ENCODE results near the gene RETREG3. TPM values are rescaled to one million over a fixed set of nuclear protein-coding genes. Genes with fewer than 3 reads are reported as not detected.

The RETREG3 gene
- total RNA-seq, 1 experiment from 2014 or later = 38.5 TPM

GRCh38 chr17:42536048-42536371, 73.2 kb downstream of the RETREG3 start, which contains the start of gene NAGLU:
Gene NAGLU, plus strand, starts transcription at chr17:42536241. Its CDS starts 32 bp downstream, at chr17:42536273.
- peak; percentile 63 for DNase-seq (ENCODE audit: low read depth, low spot score)
- TF ChIP-seq SP1 (IDR thresholded peaks at IDR 0.05; ENCODE audit: low read depth) (peak; percentile 61; the same call in 1 of the 2 replicates), ZFX (IDR thresholded peaks at IDR 0.05) (no peak), ELF1 (IDR thresholded peaks at IDR 0.05; ENCODE audit: borderline replicate concordance, low read depth) (no peak; the same call in 1 of the 2 replicates), POLR2AphosphoS5 (IDR thresholded peaks at IDR 0.05; ENCODE audit: low read depth, low read length) (peak; percentile 76), CEBPB (IDR thresholded peaks at IDR 0.05; ENCODE audit: low read depth) (no peak), ZNF274 (IDR thresholded peaks at IDR 0.05; ENCODE audit: low read depth, low read length) (no peak), EZH2 (IDR thresholded peaks at IDR 0.05) (no peak), EZH2phosphoT487 (IDR thresholded peaks at IDR 0.05; ENCODE audit: borderline replicate concordance) (no peak), SRF (IDR thresholded peaks at IDR 0.05; ENCODE audit: low read depth) (no peak), MAX (IDR thresholded peaks at IDR 0.05) (peak; percentile 79), YY1 (IDR thresholded peaks at IDR 0.05; ENCODE audit: extremely low read depth, insufficient replicate concordance, low read depth, low read length) (peak; percentile 25), ATF3 (IDR thresholded peaks at IDR 0.05) (no peak), SIN3A (IDR thresholded peaks at IDR 0.05; ENCODE audit: low read depth) (peak; percentile 65), EGR1 (IDR thresholded peaks at IDR 0.05; ENCODE audit: low read depth) (no peak), REST (IDR thresholded peaks at IDR 0.05; ENCODE audit: low read depth) (no peak), ZBTB33 (IDR thresholded peaks at IDR 0.05; ENCODE audit: extremely low read depth, insufficient replicate concordance, low read length) (no peak), POLR2A (IDR thresholded peaks at IDR 0.05; ENCODE audit: borderline replicate concordance, extremely low read depth, insufficient read depth, insufficient read length) (peak; percentile 31), CBX3 (IDR thresholded peaks at IDR 0.05; ENCODE audit: low read depth) (no peak), TCF7L2 (IDR thresholded peaks at IDR 0.05; ENCODE audit: borderline replicate concordance, extremely low read depth, insufficient read depth, insufficient read length) (no peak), FOSL1 (IDR thresholded peaks at IDR 0.05; ENCODE audit: low read depth) (no peak)
- TF ChIP-seq, protein P1, sequence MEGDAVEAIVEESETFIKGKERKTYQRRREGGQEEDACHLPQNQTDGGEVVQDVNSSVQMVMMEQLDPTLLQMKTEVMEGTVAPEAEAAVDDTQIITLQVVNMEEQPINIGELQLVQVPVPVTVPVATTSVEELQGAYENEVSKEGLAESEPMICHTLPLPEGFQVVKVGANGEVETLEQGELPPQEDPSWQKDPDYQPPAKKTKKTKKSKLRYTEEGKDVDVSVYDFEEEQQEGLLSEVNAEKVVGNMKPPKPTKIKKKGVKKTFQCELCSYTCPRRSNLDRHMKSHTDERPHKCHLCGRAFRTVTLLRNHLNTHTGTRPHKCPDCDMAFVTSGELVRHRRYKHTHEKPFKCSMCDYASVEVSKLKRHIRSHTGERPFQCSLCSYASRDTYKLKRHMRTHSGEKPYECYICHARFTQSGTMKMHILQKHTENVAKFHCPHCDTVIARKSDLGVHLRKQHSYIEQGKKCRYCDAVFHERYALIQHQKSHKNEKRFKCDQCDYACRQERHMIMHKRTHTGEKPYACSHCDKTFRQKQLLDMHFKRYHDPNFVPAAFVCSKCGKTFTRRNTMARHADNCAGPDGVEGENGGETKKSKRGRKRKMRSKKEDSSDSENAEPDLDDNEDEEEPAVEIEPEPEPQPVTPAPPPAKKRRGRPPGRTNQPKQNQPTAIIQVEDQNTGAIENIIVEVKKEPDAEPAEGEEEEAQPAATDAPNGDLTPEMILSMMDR (IDR thresholded peaks at IDR 0.05 in 2 of 3, conservative IDR thresholded peaks at IDR 0.05 in 1 of 3; ENCODE audit: borderline replicate concordance in 1 of 3, insufficient read depth in 1 of 3, low read depth in 2 of 3, low read length in 2 of 3) = no peak

More at GRCh38 chr17:42536048-42536371, 73.2 kb downstream of the RETREG3 start, which contains the start of gene NAGLU:
- Histone ChIP-seq H3K9me2 (ENCODE audit: insufficient read depth) (no peaks in the 10 kb centered on the region), H3K4me3 (replicated peaks in 1 of 2; ENCODE audit: low read depth in 1 of 2, low read length in 2 of 2) (peak within 1 kb of the TSS; percentile 71 to 90), H4K20me1 (ENCODE audit: insufficient read depth) (no peaks in the 10 kb centered on the region), H3K9ac (ENCODE audit: low read length) (peak within 1 kb of the TSS; percentile 84), H3K4me2 (ENCODE audit: low read length) (peak within 1 kb of the TSS; percentile 98), H3K36me3 (ENCODE audit: control insufficient read depth in 1 of 2, insufficient read depth in 2 of 2, low read length in 2 of 2) (no peaks in the 10 kb centered on the region; a peak in 1 of 4 replicates), H3K27ac (ENCODE audit: low read depth, low read length) (peak within 1 kb of the TSS; percentile 97), H2AFZ (ENCODE audit: low read depth, low read length, poor library complexity, severe bottlenecking) (peak within 1 kb of the TSS; percentile 77), H3K79me2 (ENCODE audit: insufficient read depth, low read length) (no peaks in the 10 kb centered on the region), H3K27me3 (ENCODE audit: insufficient read depth, low read length) (no peaks in the 10 kb centered on the region), H3K9me3 (ENCODE audit: control insufficient read depth in 1 of 2, insufficient read depth in 1 of 2, low read depth in 1 of 2, low read length in 2 of 2) (no peaks in the 10 kb centered on the region), H3K4me1 (ENCODE audit: control insufficient read depth in 1 of 2, insufficient read depth in 2 of 2, low read length in 2 of 2) (peaks cover 23 to 37% of the 10 kb centered on the region in 2 experiments)
- ChIA-PET RAD21 (ENCODE audit: low non-redundant PET in 1 of 2, low total read pairs in 2 of 2, uncharacterized antibody in 2 of 2, unreplicated experiment in 2 of 2) (interaction anchor here in 1 of 2 experiments (0.8 kb wide), 1 partner anchor 9 kb away, joined by 4 read pairs; no protein-coding TSS in a partner anchor), POLR2A (interaction anchor here (0.7 to 2.1 kb wide), 3 partner anchors 17 to 142 kb away, joined by 3 to 7 read pairs (median 6); partner anchors contain the start of gene CAVIN1), CTCF (interaction anchor here (0.6 to 1.6 kb wide), 7 partner anchors 9 to 840 kb away, joined by 3 to 8 read pairs (median 3); partner anchors contain the start of gene STAT3)
- no TSS peak for BruUV-seq (replicated peaks)
- intact Hi-C loops (cut with micrococcal nuclease) = no loop called here
- peak; percentile 84 for ATAC-seq
